Activated T-helper 9 cell treated with anti-CD3 and anti-CD28 coated beads, Interleukin-2, amount 50 U/mL, for 16 hours (primary cell): ENCODE measurements around the gene PRXL2B.

Experiments
- DNase-seq: peaks from one replicate; pipeline ENCODE4 v3.0.0-alpha.2; 2020; ENCODE audit warnings: low read depth

The PRXL2B gene

DNA sequence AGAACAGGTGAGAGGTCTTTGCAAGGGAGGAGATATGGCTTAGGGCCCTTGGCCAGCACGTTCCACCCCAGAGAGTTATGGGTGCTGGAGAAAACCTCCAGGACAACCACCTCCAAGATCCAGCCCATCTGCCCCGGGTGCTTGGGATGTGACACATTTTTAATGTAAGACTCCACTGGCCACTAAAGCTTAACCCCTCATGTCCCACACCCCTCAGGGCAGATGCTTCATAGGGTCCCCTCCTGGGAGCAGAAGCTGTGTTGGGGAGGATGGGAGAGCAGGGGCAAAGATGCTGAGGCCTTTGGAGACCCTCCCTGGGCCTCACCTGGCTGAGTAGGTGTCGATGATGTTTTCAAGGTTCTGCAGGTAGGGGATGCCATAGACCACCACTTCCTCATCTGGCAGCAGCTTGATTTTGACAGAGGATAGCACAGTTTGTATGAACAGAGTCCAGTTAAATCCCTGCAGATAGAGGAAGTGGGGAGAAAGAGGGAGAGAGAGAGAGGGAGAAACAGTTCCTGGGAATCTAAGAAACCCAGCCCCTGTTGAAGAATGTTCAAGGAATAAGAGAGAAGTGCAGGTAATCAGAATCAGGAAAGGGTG, 11.9 kb downstream of the PRXL2B start:
- DNase-seq: no peak

DNA sequence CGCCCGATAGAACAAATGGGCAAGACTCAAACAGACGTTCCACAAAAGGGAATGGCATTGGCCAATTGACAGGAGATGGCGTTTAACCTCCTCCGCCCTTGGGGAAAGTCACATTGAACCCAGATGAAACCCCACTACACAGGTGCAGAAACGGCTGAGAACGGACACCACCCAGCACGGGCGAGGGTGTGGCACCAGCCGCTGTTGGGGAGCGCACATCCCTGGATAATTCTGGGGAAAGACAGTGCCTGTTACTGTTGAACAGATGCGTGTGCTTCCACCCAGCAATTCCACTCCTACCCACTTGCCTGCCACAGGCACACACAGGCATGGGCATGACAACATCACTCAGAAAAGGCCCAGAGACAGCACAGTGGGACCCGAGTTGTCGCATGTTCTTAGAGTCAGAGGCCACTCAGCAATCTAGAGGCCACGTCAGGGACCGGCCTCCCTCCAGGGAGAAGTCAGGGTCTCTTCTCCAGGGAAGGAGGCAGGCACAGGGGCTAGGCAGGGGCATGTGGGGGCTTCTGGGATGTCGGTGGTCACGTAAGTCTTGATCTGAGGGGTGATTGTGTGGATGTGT, 15.2 kb downstream of the PRXL2B start:
- no peak for DNase-seq

DNA sequence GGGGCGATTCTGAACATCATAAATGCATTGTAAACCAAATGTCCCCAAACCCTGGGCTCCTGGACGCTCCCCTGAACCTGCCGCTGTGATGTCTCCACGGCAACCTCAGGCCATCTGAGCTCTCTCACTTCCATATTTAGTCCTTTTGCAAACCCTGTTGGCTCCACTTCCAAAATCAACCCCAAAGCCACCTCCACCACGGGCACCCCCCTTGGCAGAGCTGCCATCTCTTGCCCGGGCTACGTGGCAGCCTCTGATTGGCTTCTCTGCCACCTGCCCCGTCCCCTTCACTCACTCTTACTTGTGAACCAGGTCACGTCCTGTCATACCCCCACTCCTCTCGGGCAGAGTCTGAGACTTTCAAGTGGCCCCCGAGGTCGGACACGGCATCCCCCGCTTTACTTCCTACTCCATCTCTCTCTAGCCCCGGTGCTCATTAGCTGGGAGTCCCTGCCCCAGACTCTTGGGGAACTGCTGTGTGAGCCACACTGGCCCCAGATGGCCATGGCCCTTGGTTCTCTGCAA, 15.8 kb downstream of the PRXL2B start:
- no peak for DNase-seq

DNA sequence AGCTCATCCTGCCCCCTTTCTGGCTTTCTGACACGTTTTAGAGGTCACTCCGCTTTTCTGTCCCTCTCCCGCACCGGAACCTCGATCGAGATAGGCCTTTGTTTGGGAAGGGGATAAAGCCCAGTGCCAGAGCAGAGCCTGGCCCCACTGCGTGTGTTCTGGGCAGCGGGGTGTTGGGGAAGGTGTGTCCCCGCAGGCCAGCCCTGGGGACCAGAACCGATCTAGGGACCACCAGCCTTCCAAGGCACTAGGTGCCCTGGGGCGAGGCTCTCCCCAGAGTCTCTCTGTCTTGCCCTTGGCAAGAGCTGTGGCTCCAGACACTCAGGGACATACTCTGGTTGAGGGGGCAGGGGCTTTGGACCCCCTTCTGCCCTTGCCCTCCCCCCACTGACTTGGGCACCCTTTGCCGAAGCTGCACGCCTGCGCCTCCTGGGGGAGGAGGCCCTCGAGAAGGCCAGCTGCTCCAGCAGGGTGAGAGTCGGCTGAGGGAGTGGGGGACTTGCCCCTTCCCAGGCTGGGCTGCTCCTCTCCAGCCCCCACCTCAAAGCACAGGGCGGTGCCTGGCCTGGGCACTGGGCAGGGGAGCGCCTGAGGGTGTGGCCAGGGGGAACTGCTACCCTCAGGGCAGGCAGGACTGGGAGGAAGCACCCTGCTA, 16.4 kb downstream of the PRXL2B start:
- DNase-seq: no peak

DNA sequence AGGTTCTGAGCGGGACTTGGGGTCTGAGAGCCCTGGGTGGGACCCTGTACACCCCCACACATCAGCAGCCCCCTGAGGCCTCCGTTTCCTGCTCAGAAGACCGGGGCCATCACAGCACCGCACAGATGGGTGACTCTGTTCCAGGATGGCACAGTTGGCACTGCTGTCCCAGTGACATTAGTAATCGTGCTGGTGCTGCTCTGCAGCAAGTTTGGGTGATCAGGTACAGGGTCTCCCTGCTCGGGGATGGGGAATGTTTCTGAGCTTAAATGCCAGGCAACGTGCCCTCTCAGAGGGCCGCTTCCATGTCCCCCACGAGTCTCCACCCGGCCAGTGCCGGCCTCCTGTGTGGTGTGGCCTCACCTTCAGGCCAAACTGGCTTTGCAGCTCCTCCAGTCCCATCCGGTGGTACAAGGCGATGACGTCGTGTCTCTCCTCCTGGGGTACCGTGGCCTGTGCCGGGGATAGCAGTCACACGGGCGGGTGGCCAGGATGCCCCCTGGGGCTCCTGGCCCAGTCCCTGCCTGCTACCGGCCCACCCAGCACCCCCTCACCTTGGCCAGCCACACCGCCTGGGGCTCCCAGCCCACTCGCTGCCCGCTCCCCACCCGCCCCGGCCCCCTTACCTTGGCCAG, 17.1 kb downstream of the PRXL2B start:
- DNase-seq: no peak

DNA sequence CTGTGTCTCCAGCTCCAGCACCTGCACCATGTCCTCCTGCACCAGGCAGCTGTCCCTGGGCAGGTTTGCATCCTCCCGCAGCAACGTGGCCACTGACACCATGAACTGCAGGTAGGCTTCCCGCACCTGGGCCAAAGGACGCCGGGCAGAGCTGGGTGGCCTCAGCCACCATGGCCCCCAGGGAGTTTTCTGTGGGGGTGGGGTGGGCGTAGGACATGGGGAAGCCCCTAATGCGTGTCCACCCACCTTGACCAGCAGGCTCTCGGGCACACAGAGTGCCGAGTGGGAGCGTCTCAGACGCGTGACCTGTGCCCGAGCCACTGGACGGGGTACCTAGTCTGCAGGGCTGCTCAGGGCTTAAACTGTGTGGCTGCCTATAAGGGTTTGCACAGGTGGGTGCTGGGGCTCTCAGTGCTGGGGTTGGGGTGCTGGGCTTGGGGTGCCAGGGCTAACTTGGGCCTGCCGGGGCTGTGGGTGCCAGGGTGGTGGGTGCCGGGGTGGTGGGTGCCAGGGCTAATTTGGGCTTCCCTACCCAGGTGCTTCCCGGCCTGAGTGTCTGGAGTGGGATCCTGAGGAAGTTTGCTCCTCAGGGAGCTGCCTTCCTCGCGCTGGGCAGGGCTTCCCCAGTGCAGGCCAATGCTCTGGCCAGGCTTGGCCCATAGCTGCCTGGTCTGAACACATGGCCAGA, 17.7 kb downstream of the PRXL2B start:
- no peak for DNase-seq

DNA sequence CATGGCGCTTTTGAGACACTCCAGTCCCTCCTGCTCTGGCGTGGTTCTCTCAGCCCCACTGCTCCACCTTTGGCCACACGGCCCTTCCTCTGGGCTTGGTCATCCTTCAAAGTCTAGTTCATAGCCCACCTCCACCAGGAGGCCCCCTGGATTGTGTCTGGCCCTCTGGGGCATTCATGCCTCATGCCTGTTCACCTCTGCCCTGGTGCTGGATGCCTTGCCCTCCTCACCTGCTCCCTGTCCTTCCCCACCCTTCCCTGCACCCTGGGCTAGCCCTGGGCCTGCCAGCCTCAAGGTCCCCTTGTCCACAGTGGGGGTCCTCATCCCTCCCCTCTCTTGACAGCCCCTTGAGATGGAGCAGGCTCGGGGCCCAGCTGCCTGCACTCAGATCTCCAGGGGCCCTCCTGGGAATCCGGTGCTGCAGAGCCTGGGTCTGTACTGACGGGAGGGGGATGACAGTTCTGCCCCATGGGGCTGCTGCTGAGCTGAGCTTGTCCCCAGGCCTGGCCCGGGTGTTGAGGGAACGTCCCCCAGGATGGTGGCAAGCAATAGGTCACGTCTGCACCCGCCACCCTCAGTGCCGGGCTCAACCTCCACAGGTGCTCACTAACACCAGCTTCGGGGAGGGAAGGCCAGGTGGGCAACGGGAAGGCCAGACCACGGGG, 18.4 kb downstream of the PRXL2B start:
- no peak for DNase-seq

DNA sequence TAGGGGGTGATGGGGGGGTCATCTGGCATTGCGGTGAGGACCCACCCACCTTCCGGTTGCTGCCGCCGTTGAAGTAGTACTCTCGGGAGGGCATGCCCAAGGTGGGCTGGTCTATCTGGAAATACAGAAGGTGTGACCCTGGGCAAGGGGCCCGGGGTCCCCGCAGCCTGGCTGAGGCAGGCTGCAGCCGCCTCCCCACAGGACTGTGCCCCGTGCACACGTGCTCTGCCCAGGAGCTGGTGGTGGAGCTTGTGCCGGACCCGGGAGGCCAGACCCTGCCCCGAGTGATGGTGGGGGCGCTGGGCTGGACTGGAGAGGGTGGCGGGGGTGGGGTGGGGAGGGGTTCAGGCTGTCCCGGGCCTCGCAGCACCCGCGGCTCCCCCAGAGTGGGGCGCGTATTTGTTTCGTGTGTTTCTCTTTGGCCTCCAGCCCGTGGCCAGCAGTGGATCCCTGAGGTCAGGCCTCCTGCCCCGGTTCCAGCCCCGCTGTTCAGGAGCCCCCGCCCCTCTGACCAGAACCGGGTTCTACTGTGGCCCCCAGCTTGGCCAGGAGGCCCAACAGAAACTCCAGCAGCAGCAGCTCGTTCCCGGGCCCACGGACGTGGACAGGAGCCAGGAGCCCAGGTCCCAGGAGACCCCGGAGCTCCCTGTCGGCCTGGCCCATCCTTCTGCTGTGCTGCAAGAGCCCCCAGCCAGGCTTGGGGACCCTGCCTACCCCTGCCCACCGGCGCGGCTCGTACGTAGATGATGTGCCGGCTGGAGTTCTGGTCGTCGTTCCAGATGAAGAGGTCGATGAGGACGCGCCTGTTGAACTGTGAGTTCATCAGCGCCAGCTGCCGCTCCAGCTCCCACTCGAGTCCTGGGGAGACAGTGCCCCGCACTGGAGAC, 19.2 kb downstream of the PRXL2B start:
- no peak for DNase-seq

DNA sequence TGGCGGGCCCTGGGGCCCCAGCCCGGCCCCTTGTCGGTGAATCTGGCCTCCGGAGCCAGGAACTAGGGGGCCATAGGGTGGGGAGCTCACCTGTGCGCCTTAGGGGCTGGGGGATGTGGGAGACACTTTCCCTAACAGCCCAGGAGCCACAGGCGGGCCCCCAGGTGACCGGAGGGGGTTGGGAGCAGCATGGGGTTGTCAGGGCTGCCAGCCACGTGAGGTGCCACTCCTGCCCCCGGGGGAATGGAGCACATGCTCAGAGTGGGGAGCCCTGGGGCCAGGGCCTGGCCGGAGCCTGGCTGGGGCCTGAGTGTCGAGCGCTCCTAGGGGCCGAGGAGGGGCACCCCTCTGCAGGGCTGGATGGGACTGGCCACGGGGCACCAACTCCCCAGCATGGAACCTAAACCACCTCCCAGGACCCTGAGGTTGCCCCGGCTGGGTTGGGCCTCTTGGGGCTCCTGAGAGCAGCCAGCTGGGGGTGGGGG, 19.9 kb downstream of the PRXL2B start:
- no peak for DNase-seq

DNA sequence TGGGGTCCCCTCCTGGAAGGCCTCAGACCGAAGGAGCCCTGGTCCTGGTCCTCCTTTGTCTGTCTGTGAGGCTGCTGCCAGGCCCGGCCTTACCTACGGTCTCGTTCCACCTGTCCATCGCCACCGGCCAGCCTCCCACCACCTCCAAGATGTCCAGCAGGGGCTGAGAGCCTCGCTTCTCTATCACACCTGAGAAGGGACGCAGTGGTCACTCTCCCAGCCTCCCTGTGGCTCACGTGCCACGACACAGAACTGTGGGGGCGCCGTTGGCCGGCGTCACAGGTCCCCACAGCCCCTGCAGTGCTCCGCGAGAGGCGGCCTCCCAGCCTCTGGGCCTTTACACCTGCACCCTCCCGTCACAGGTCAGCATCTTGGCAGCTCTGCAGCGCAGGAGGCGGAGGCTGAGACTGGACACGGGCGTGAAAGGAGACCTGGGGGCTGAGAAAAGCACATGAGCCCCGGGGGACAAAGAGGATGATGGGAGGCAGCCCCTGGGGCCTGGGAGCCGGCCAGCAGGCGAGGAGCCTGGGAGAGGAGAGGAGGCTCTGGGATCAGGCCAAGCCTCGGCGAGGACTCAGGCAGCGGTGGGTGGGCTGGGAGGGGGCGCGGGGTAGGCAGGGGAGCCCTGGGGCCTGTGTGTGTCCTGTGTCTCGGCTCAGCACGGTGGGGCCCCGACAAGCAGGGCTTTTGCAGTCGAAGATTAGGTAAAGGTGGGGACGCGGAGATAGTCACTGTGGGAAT, 20.5 kb downstream of the PRXL2B start:
- no peak for DNase-seq

DNA sequence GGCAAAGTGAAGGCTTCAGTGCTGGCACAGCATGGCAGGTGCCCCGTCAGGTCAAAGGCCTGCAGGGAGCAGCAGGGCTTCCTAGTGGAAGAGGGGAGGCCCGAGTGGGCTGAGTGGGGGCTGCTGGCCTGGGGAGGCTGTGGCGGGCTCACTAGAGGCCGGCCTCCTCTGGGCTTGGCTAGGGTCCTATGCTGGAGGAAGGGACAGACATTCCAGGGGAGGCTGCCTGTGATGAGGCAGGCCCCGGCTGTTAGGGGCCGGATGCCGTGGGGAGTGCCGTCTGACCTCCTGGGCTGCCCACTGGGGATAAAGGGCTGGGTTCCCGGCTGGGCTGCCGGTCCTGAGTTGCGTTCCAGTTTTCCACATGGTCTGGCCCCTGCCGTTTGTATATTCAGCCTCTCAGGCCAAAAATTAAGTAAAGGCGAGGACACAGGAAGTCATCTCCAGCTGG, 21.1 kb downstream of the PRXL2B start:
- DNase-seq: no peak

DNA sequence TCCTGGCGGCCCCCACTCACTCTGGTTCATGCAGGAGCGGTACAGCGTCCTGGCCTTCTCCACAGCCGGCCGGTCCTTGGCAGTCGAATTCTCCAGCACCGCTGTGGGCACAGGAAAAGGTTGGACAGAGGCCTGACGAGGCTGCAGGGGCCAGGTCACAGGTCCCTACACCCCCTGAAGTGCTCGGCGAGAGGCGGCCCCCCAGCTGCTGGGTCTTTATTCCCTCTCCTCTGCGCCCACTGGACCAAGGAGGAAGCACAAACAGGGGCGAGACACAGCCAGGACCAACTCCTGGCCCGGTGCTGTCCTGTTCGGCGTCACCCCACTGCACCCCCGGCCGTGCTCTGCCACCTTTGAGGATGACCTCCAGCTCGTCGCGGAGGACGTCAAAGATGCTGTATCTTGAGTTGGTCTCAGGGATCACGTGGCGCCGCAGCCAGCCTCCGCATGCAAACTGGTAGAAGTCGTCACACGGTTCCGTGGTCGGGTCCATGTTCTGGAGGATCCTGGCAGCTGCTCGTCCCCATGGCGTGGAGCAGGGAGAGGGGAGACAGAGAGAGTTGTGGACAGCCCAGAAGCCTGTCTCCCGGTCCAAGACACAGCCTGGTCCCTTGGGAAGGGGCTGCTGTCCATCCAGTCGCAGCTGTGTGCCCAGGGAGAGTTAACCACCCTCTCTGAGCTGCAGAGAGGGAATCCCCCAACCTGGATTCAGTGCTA, 22.9 kb downstream of the PRXL2B start:
- DNase-seq: no peak

DNA sequence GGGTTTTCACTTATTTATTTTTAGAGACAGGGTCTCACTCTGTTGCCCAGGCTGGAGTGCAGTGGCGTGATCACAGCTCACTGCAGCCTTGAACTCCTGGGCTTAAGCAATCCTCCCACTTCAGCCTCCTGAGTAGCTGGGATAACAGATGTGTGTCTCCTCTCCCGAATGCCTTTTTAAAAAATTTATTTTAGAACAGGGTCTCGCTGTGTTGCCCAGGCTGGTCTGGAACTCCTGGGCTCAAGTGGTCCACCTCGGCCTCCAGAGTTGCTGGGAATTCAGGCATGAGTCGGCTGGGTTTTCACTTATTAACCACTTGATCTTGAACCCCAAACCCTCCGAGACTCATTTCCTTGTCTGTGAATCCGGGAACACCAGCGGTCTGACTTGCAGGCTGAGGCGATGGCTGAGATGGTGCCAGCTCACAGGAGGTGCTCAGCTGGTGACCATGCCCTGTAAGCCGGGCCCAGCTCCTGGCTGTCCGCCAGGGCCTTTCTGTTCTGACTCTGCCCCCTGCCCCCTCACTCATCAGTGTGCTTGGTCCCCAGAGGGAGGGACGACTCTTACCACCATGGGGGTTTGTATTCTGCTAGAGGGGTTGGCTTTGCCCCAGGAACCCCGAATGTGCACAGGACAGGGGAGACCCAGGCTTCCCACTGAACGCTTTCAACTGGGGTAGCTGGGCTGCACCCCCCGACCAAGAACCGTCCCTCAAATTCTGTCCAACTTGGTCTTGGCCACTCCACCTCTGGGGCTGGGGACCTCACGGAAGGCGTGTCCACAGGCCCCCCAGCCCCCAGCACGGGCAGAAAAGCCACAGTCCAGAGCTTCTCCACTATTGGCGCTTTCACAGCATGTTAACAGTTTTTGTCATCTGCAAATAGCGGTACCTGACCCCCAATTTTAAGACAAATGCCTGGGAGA, 23.7 kb downstream of the PRXL2B start:
- no peak for DNase-seq

DNA sequence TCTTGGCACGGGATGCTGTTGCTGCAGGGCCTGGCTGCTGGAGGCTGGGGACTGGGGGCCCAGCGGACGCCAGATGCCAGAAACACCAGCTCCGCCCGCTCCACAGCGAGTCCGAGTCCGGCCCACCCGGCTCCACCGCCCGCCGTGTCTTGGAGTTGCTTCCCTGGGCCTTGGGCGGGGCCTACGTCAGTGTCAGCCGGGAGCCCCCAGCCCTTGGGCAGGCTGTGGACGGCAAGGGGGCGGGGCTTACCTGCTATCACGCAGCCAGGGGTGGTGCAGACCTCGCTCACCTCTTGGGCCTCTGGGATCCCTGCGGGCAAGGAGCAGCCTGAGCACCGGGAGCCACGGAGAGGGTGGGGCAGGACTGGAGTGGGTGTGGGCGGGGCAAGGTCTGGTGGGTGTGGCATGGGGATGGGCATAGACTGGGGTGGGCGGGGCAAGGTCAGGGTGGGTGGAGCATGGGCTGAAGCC, 24.5 kb downstream of the PRXL2B start:
- no peak for DNase-seq

DNA sequence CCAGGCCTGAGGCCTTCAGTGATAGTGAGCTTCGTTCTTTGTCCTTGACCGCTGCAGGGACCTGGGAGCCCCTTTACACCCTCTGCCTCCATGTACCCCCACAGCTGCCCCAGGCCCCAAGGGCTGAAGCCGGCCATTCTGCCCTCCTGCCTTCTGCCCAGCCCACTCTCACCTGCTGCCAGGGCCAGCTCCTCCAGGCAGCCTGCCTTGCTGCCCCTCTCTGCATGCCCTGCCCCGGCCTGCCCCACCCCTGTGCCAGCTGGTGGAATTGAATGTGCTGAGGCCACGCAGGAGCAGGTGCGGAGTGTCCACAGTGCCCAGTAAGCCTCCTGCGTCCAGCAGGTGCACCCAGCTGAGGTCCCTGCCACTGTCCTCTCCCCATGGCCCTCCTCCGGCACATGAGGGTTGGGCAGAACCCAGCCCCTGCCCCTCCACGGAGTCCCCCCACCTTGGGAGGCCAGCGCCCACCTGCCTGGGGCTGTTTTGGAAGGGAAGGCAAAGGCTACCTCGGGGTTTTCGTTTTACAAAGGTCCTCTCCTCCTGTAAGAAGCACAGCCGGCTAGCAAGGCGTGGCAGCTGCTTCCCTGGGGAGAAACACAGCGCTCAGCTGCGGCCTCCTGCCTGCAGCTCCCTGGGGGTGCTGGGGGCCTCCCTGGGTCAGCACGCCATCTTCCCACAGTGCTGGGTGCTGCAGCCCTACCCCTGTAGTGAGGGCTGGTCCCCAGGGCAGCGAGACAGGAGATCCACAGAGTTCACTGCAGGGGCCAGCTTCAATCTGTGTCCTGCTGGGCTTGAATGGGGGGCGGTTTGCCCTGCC, 25.3 kb downstream of the PRXL2B start:
- no peak for DNase-seq

DNA sequence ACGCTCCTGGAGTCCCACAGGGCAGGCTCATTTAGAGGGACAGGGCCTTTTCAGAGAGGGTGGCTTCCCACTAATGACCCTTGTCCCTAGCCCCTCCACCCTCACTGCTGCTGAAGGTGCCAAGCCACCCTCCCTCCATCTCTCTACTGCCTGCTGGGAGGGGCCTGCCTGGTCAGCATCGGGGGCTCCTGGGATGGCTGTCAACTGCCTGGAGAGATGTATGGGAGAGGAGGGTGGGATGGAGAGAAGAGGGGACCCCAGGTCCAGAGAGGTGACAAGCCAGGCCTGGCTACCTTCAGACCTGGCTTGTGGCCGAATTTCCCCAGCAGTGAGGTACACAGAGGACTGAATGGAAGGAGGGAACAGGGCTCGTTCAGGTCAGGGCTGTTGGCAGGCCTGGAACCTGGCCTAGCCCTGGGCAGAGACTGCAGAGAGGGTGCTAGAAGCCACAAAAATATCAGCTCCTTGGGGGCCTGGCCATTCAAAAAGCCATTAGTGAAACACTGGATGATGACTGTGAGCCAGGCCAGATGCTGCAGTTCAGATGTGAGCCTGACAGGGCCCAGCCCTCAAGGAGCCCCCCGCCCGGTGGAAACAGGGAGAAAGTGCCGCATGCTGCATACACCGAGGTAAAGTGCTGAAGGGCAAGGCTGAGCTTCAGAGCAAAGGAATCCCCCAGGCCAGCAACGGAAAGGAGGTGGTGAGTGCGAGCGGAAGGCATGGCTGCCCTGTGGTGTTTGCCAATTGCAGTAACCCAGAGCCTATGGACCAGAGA, 26.2 kb downstream of the PRXL2B start:
- DNase-seq: no peak
